ENCODE results near the gene NNAT.
A peak's percentile ranks its signal among the peaks of the same experiment; 100 is the strongest.
"Not testable (repeated sequence)": the region's sequence is repeated elsewhere in the genome, so short reads cannot be mapped to it uniquely, and the experiment has no call there.

Gene NNAT

DNA sequence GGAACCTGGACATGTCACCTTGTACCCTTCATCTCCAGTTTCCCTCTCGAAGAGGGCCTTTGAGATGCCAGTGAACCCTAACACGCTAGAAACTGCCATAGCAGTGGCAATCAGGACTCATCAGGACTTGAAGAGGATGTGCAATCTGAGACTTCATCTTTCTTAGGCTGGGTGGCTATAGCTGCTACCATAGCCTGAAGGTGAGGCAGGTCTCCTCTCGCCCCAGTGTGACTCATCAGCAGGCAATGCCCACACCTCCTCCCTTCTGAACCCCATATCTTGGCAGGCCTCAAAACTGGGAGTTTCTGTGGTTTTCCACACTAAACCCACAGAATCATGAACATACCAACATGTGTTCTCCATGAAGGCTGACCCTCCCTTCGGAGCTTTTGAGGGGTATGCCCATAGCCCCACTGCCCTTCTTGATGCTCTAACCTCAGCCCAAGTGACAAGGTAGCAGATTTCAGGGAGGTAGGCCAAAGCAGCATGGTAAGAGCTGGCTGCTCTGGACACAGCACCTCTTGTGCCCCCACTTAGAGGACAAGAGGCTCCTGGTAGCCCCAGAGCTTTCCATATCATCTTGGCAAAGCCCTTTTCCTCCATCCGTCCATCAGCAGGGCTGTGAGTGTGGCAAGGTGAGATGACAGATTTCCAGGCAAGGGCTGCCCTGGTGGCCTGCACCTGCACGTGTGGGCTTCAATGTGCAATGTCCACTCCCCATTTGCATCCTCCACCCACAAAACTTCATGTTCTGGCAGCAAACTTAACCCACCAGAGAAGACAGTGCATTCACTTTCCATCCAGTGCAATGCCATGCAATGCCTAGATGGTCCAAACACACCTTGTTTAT, 4.0 kb downstream of the NNAT start:
- no peak for DNase-seq

DNA sequence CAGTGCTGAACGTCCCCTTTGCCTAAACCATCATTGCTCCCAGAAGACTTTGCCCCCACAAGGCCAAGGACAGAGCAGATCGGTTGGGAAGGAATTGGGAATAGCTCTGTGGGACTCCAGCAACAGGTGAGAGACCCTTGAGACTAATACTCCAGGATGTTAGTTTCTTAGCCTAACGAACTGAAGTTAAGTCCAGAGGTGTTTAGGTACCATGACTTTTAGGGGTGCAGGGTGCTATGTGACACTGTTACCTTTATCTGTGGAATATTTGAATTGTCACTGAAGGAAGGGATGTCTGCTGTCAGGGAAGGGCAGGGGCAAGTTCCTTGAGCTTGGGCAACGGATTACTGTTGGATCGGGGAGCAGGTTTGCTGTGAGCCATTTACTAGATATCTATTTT, 4.8 kb downstream of the NNAT start:
- no peak for DNase-seq

DNA sequence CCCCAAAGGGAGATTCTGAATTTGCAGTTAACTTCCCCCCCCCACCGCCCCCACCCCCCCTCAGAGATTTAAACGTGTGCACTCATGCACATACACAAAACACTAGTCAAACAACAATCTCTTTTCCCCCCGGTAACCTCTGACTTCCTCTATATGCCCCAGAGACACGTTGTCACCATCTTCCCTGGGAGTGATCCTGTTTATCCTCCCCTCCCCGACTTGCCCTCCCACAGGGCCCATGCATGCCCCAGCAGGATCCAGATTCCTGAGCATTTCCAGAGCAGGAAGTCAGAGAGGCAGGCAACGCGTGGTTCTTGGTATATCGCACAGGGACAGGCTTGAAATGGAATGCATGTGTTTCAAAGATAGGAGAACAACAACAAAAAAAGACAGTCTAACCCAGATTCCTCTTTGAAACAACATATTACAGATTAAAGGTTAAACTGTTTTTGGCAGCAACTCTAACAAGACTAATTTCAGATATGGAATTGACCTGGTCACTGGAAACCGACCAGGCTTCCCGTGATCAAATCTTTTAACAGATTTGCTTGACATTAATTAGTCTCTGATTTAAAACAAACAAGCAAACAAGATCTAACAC, 5.3 kb downstream of the NNAT start:
- DNase-seq = no peak

DNA sequence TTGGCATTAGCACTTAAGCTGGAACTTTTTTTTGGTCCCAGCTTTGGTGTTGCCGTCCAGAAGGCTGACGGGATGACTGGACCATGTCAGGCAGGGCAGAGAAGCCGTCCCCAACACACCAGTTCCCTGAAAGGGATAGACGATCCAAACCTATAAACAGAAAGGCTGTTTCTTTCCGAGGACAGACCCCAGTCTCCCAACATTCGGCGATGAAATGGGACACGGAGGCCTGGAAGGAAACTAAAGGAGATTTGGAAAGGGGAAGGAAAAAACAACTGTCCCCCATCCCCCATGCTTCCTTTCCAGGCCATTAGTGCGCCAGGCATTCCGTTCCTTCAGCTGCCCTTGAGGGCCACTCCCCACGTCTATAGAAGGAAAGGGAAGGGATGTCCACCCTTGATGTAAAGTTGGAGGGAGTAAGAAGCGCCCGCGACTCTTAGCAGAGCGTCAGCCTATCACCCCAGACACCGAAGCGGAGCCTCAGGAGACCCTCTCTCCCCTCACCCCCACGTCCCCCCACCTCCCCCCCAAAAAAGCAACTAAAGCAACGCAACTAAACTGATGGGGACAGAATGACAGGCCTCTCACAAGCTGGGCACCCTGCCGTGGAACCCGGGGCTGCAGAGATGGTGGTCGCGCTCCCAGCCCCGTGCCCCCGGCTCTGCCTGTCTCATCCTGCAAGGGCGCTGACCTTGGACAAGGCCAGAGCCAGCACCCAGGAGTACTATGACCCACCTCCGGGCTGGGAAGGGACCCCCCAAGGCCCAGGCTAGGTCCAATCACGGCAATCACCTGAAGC, 6.0 kb downstream of the NNAT start:
- DNase-seq = no peak

DNA sequence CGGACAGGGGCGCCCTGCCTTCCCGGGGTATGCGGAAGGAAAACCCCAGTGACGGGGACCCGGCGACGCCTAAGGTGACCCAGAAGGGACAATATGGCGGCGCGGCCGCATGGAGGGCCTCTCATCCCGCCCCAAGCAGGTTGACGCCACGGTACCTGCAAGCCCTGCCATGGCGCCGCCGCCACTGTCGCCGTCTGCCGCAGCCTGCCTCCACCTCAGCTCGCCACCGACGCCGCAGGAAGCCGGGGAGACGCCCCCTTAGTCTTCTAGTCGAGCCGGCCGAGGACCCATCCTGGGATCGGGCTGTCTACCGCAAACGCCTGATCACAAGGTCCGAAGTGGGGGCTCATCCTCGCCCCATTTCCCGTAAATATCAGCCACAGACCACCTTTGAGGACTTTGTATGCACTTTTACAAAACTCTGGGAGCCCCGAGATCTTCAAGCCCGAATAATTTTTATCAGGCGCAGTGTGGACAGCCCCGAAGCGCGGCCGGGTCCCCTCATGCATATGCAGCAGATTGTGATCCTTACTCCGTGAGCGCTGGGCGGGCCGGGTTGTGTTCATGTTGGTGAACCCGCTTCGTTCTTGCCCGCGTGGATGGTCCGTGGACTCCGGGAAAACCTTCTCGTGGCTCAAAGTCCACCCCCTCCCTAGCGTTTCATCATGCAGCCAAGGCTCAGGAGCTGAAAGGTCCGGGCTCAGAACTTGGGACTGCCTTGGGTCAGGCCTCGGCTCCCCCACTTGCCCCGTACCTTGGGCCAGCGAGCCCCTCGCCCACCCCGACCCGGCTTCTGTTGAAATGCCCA, 6.8 kb downstream of the NNAT start, which contains the start of gene BLCAP:
TSS of gene BLCAP (minus strand) at position 239 of the 808 bp plus-strand sequence. CDS start 8,702 bp downstream, outside the sequence.
- DNase-seq = peak; percentile 93 to 99 (median 96)

DNA sequence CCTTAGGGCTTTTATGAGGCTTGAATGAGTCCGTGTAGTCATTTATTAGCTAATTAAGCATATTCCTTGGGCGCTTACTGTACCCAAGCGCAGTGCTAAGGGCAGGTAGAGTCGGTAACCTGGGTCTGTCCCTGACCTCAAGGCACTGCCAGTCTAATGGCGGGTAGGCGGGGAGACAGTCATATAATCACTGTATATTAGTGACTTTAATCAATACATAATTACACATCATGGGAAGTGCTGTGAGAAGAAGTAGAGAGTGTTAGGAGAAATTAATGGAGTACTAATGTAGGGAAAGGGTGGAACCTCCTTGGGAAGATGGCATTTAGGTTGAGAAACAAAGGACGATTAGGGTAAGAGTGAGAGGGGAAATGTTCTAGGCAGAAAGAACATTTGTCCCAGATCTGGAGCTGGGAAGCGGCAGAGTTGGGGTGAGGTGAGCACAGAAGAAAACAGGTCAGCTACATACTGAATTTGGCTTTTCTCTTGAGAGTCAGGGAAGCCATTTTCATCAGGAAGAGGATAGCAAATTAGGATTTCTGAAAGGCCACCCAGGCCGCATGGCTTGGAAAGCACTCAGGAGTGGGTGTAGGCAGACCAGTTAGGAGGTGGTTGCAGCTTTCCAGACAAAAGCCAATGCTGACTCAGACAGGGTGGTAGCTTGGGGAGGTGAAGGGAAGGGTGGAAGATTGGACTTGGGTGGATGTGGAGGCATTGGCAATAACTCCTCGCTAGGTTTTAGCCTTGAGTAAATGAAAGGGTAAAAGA, 7.6 kb downstream of the NNAT start:
- no peak for DNase-seq

DNA sequence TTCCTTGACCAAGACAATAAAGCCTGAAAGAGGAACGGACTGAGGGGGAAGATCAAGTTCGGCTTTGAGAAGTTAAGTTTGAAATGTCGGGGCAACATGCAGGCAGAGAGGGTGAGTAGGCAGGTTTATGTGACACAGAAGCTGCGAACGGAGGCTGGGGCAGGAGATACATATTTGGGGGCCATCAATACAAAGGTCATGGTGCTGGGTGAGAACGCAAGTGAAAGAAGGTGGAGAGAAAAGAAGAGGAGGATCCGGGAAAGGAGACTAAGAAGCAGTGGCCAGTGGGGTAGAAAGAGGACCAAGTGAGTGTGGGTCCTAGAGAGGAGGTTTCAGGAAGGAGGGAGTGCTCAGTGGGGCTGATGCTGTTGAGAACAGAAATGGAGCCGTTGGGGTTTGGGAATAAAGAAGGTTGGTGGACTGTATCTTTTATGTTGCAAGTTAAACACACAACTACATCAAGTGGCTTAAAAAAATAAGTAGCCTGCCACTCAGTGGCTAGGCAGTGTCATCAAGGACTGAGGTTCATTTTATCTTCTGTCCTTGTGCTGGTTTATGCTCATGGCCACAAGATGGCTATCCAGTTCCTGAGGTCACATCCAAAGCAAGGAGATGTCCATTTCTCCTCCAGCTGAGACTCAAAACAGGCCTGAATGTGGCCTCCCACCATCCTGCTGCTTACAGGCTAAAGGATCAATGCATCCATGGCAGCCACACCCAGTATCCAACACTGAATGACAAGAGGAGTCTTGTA, 8.3 kb downstream of the NNAT start:
- no peak for DNase-seq

DNA sequence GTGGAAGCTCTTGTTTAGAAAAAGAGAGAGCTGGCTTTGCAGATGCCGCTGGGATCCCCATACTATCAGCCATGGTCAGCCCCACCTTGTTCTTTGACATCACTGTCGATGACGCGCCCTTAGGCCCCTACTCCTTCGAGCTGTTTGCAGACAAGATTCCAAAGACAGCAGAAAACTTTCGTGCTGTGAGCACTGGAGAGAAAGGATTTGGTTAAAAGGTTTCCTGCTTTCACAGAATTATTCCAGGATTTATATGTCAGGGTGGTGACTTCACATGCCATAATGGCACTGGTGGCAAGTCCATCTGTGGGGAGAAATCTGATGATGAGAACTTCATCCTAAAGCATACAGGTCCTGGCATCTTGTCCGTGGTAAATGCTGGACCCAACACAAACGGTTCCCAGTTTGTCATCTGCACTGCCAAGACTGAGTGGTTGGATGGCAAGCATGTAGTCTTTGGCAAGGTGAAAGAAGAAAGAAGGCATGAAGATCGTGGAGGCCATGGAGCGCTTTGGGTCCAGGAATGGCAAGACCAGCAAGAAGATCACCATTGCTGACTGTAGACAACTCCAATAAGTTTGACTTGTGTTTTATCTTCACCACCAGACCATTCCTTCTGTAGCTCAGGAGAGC, 9.0 kb downstream of the NNAT start:
- no peak for DNase-seq

DNA sequence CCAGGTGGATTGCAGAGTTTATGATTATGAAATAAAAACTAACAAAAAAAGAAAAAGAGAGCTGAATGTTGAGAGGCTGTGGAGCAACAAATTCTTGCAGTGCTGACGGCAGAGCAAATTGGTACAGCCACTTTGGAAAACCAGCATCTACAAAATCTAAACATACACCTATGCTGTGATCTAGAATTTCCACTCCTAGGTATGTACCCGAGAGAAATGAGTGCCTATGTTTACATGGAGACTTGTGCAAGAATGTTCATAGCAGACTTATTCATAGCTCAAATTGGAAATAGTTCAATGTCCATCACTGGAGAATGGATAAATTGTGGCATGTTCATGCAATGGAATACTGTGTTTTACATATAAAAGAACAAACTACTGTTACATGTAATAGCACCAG, 9.6 kb downstream of the NNAT start:
- no peak for DNase-seq

DNA sequence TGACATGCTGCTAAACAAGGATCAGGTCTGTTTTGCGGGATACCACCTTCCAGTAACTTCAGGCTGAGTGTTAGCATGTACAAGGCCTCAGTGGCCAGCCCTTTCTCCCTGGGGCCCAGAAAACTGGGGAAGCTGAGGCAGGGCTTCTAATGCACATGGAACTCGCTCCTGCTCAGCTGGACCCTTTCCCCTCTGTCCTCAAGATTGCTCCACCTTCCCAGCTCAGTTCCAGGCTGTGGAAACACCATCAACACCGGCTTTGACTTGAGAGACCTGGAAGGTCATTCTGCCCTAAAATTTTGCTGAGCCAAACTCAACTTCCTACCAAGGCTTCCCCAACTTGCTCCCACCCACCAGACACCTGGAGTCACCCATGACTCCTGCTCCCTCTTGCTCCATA, 10.8 kb downstream of the NNAT start:
- no peak for DNase-seq

DNA sequence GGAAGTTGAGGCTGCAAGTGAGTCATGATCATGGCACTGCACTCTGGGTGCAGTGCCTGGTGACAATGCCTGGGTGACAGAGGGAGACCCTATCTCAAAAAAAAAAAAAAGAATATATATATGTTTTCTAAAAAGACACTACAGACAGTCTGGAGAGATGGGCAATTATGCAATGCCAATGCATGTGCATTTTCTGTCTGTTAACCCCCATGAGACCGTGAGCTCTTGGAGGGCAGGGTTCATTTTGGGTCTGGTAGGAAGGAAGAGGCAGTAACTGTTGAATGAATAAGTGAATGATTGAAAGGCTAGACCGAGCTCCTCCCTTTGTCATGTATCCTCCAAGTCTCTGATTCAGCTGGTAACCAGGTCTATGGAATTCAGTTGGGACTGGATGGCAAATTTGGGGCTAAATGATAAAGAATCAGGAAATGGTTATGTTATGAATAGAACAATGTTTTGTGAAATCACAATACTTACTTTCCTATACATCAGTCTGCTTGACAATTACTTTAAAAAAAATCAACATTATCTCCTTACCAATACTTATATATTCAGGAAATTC, 12.2 kb downstream of the NNAT start:
- DNase-seq = no peak

DNA sequence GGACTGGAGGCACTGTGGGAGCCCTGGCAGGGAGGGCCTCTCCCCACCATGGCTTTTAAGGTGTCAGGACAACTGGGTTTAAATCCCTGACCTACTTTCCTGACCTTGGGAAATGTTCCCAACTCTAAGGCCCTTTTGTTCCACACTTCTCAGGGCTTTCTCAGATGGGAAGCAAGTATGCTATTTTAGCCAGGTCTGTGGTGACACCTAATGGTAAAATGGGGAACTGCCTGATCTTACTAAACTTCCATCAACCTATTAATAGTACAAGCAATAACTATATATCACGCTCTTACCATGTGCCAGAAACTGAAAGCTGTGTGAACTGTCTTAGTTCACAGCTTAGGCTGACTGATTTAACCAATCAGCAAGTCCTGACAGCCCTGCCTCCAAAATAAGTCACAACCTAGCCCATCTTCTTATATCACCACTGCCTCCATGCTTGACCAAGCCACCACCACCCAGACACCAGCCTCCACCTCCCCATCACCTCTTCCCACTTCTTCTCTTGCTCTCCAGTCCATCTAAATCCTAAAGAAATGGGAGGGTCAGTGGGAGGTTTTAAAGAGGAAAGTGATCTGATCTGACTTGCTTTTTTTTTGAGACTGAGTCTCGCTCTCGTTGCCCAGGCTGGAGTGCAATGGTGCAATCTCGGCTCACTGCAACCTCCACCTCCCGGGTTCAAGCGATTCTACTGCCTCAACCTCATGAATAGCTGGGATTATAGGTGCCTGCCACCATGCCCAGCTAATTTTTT, 13.5 kb downstream of the NNAT start:
- DNase-seq = peak in 1 of 4 experiments; percentile 7

DNA sequence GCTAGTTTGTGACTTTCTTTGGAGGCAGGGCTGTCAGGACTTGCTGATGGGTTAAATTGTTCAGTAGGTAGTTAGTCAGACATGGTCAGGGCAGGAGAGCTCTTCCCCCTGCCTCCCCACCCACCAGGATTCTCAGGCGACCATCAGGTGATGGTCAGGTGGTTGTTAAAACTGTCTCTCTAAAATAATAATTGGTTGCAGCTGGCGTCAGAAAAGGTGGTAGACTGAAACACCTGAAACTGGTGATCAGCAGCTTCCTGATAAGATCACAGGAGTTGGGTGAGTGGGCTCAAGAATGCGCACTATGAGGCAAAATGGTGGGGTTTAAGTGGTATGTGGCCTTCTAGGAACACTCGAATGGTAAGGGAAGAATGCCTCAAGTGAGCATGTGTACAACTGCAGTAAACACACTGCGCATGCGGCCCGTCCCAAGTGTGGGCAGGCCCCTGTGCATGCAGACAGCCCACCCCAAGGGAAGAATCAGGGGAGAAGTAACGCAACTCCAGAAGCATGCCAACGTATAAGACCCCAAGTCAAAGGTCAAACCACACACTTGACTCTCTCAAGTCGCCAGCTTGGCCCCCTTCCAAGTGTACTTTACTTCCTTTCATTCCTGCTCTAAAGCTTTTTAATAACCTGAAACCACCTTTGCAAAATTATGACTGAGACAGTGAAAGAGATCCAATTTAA, 14.5 kb downstream of the NNAT start:
- no peak for DNase-seq

DNA sequence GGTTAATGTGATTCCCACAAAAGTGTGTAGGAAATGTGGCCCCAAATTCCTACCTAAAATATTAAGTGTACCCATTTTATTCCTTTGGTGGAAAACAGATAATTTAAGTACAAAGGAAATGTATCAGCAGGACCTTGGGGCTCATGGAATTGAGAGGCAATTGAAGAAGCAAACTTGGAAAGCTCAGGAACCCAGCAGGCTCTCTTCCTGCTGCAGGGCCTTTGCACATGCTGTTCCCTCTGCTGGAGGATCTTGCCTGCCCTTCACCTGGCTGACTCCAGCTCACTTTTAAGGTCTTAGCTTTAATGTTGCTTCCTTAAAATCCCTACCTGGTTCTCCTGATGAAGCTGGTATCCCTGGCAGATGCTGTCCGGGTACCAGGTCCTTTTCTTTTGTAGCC, 16.5 kb downstream of the NNAT start:
- no peak for DNase-seq

DNA sequence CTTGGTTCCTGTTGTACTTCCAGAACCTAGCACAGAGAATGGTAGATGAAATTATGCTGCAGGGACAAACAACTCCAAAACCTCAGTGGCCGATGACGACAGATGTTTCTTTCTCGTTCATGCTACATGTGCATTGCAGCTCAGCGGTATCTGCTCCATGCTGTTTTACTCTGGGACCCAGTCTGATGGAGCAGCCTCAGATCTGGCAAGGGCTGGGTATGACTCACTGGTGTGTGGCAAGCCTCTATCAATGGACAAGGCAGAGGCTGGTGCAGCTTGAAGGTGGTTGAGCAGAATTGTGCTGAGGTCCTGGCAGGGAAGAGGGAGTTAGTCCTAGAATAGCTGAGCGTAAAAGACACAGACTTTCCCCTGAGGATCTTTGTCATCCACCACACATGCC, 17.0 kb downstream of the NNAT start:
- no peak for DNase-seq

DNA sequence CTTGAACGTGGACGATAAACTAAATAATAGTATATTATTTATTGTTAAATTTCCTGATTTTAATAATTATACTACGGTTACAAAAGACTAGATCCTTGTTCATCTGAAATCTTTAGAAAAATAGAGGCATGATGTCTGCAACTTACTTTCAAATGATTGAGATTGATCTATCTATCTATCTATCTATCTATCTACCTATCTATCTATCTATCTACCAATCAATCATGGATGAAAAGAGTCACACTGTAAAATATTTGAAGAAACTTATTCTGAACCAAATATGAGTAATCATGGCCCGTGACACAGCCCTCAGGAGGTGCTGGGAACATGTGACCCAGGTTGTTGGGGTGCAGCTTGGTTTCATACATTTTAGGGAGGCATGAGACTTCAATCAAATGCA, 18.4 kb downstream of the NNAT start:
- DNase-seq = no peak

DNA sequence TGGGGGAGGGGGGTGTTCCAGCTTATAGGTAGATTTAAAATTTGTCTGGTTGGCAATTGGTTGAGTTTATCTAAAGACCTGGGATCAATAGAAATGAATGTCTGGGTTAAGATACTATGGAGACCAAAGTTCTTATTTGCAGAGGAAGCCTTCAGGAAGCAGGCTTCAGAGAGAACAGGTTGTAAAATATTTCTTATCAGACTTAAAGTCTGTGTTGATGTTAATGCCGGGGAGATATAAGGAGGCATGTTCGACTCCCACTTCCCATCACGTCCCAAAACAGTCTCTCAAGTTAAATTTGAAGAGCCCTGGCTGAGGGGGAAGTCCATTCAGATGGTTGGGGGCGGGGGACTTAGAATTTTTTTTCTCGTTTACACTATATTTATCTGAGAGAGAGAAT, 19.0 kb downstream of the NNAT start:
- DNase-seq = no peak

DNA sequence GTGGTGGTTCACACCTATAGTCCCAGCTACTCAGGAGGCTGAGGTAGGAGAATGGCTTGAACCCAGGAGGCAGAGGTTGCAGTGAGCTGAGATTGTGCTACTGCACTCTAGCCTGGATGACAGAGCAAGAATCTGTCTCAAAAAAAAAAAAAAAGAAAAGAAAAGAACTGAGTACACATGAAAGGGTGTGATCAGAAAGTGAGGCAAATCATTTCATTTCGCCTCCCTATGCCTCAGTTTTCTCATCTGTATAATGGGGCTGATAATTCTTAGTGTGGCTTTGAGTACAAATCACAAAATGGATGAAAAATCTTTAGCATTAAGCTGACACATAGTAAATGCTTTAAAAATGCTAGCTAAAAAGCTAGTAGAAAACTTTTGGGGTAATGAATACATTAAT, 19.8 kb downstream of the NNAT start:
- not testable (repeated sequence) for DNase-seq

DNA sequence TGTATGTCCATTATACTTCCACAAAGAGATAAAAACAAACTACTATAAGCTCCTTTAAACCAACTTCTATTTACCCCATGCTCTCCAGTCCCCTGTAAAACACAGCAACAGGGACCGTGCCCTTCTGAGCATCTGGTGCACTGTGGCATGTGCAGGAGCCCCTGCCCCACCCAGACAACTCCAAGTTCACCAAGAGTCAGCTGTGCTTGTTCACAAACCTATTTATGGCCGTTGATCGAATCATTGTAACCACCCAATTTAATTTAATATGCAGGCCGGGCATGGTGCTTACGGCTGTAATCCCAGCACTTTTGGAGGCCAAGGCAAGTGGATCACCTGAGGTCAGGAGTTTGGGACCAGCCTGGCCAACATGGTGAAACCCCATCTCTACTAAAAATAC, 20.3 kb downstream of the NNAT start:
- DNase-seq = no peak

Data from activated naive CD4-positive, alpha-beta T cell (primary cell).